Measurements from ENCODE around the gene VPS4B. TPM values are rescaled to one million over a fixed set of nuclear protein-coding genes. Genes with fewer than 3 reads are reported as not detected.

VPS4B gene
- polyA plus RNA-seq, 3 donors: 10.8 to 23.6 (median 17.5) TPM

GRCh38 chr18:63438181-63438580 is 15.9 kb upstream of the VPS4B start:
- H3K27ac ChIP-seq (ENCODE audit: low read depth, low read length): no peak overlapping the region
- 74 to 76% (median 74%) methylated on average over 2 of the region's 2 CpGs for WGBS, 3 donors

- WGBS, 3 donors: 43 to 55% (median 43%) methylated on average over 4 of the region's 4 CpGs
- H3K27ac ChIP-seq (ENCODE audit: low read depth, low read length): no peak overlapping the region
Observed at GRCh38 chr18:63433334-63433866, 11.1 kb upstream of the VPS4B start.

- 50 to 81% (median 80%) methylated on average over 1 of the region's 1 CpG for WGBS, 3 donors
- no peak overlapping the region for H3K27ac ChIP-seq (ENCODE audit: low read depth, low read length)
Observed at GRCh38 chr18:63431180-63431579, 8.9 kb upstream of the VPS4B start.

- 58 to 78% (median 63%) methylated on average over 2 of the region's 2 CpGs for WGBS, 3 donors
- H3K27ac ChIP-seq (ENCODE audit: low read depth, low read length): no peak overlapping the region
Observed at GRCh38 chr18:63430526-63430925, 8.2 kb upstream of the VPS4B start.

- 86 to 88% (median 87%) methylated on average over 4 of the region's 4 CpGs for WGBS, 3 donors
- H3K27ac ChIP-seq (ENCODE audit: low read depth, low read length): no peak overlapping the region
Observed at GRCh38 chr18:63427558-63427957, 5.3 kb upstream of the VPS4B start.

GRCh38 chr18:63422864-63423304 is 608 bp upstream of the VPS4B start:
- H3K27ac ChIP-seq (ENCODE audit: low read depth, low read length): peak overlapping the region; percentile 29
- WGBS, 3 donors: 2 to 3% (median 2%) methylated on average over 26 of the region's 26 CpGs

GRCh38 chr18:63421514-63421913 is 762 bp downstream of the VPS4B start:
- WGBS, 3 donors: 7 to 15% (median 11%) methylated on average over 6 of the region's 6 CpGs
- H3K27ac ChIP-seq (ENCODE audit: low read depth, low read length): no peak overlapping the region

GRCh38 chr18:63412953-63413352 is 9.3 kb downstream of the VPS4B start:
- 73 to 89% (median 84%) methylated on average over 3 to 4 of the region's 4 CpGs for WGBS, 3 donors
- no peak overlapping the region for H3K27ac ChIP-seq (ENCODE audit: low read depth, low read length)

GRCh38 chr18:63410792-63411191 is 11.5 kb downstream of the VPS4B start:
- no peak overlapping the region for H3K27ac ChIP-seq (ENCODE audit: low read depth, low read length)
- 85 to 87% (median 86%) methylated on average over 4 of the region's 4 CpGs for WGBS, 3 donors

GRCh38 chr18:63409301-63409700 is 13.0 kb downstream of the VPS4B start:
- H3K27ac ChIP-seq (ENCODE audit: low read depth, low read length): no peak overlapping the region
- WGBS, 3 donors: 80 to 83% (median 82%) methylated on average over 5 of the region's 5 CpGs

GRCh38 chr18:63407734-63408133 is 14.5 kb downstream of the VPS4B start:
- no peak overlapping the region for H3K27ac ChIP-seq (ENCODE audit: low read depth, low read length)
- 50 to 76% (median 68%) methylated on average over 1 of the region's 1 CpG for WGBS, 3 donors

- H3K27ac ChIP-seq (ENCODE audit: low read depth, low read length): no peak overlapping the region
- 64 to 94% (median 90%) methylated on average over 3 of the region's 3 CpGs for WGBS, 3 donors
Observed at GRCh38 chr18:63405986-63406385, 16.3 kb downstream of the VPS4B start.

GRCh38 chr18:63402246-63403162 is 19.8 kb downstream of the VPS4B start:
- H3K27ac ChIP-seq (ENCODE audit: low read depth, low read length): no peak overlapping the region
- 82 to 94% (median 90%) methylated on average over 8 of the region's 8 CpGs for WGBS, 3 donors

- no peak overlapping the region for H3K27ac ChIP-seq (ENCODE audit: low read depth, low read length)
- 92 to 98% (median 96%) methylated on average over 3 of the region's 3 CpGs for WGBS, 3 donors
Observed at GRCh38 chr18:63399300-63399699, 23.0 kb downstream of the VPS4B start.

- H3K27ac ChIP-seq (ENCODE audit: low read depth, low read length): no peak overlapping the region
- WGBS, 3 donors: 97 to 100% (median 100%) methylated on average over 1 of the region's 1 CpG
Observed at GRCh38 chr18:63397349-63397748, 24.9 kb downstream of the VPS4B start.

GRCh38 chr18:63395503-63395902 is 26.8 kb downstream of the VPS4B start:
- 93 to 100% (median 95%) methylated on average over 1 of the region's 1 CpG for WGBS, 3 donors
- no peak overlapping the region for H3K27ac ChIP-seq (ENCODE audit: low read depth, low read length)

GRCh38 chr18:63394954-63395353 is 27.3 kb downstream of the VPS4B start:
- no peak overlapping the region for H3K27ac ChIP-seq (ENCODE audit: low read depth, low read length)
- WGBS, 3 donors: 91 to 94% (median 92%) methylated on average over 3 of the region's 3 CpGs

GRCh38 chr18:63387861-63388260 is 34.4 kb downstream of the VPS4B start:
- H3K27ac ChIP-seq (ENCODE audit: low read depth, low read length): no peak overlapping the region
- WGBS, 3 donors: 81 to 91% (median 91%) methylated on average over 4 of the region's 4 CpGs

GRCh38 chr18:63382843-63383242 is 39.4 kb downstream of the VPS4B start:
- 63 to 97% (median 80%) methylated on average over 3 of the region's 3 CpGs for WGBS, 3 donors

GRCh38 chr18:63379639-63379962 is 42.7 kb downstream of the VPS4B start:
- no peak overlapping the region for H3K27ac ChIP-seq (ENCODE audit: low read depth, low read length)
- WGBS, 3 donors: 65 to 75% (median 65%) methylated on average over 2 of the region's 2 CpGs

More at GRCh38 chr18:63382843-63383242, 39.4 kb downstream of the VPS4B start:
- H3K27ac ChIP-seq (ENCODE audit: low read depth, low read length): no peak overlapping the region
